NCI-H2107 treated with DMSO at 0.1 percent for 48 hours (cell line): ENCODE results near the gene SENP7.
"Not testable (repeated sequence)": the region's sequence is repeated elsewhere in the genome, so short reads cannot be mapped to it uniquely, and the experiment has no call there.

Source experiments
- DNase-seq: peaks from one replicate; lab custom pipeline; 2025; ENCODE audit not compliant: unreplicated experiment; lab: John Stamatoyannopoulos, UW

Gene SENP7

GRCh38 chr3:101464235-101464634, 48.8 kb downstream of the SENP7 start:
- no peak for DNase-seq

- no peak for DNase-seq
Observed at GRCh38 chr3:101461451-101461850, 51.6 kb downstream of the SENP7 start.

DNA sequence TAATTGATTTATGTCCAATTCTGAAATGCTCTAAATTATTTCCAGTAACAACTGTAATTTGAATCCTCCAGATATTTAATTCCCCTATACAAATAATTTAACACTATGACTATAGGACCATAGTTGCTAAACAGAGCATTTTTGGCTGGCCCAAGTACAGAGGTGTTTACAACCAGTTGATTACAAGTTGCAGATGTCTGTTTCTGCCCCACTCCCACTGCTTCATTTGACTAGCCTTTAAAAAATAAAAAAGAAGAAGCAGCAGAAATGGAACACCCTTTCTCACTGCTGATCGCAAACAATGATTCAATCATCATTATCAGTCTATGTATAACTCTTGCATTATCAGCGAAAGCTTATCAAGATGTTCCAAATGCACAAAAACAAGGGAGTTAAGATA, 54.6 kb downstream of the SENP7 start:
- no peak for DNase-seq

DNA sequence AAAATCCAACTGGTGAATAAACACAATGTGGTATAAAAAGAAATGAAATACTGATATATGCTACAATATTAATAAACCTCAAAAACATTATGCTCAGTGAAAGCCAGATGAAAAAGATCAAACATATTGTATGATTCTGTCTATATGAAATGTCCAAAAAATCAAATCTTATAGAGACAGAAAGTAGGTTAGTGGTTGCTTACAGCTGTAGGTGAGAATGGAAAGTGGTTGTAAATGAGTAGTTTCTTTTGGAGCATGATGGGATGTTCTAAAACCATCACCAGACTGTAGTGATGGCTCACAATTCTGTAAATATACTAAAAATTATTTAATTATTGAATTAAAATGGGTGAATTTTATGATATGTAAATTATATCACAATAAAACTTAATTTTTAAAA, 58.4 kb downstream of the SENP7 start:
- no peak for DNase-seq

- no peak for DNase-seq
Observed at GRCh38 chr3:101453961-101454360, 59.1 kb downstream of the SENP7 start.

GRCh38 chr3:101438641-101439040, 74.4 kb downstream of the SENP7 start:
- not testable (repeated sequence) for DNase-seq

DNA sequence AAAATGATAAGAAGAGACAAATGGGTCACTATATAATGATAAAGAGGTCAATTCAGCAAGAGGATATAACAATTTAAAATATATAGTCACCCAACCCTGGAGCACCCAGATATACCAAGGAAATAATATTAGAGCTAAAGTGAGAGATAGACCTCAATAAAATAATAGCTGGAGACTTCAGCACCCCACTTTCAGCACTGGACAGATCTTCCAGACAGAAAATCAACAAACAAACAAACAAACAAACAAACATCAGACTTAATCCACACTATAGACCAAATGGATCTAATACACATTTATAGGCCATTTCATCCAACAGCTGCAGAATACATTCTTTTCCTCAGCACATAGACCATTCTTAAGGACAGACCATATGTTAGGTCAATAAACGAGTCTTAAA, 79.4 kb downstream of the SENP7 start:
- no peak for DNase-seq

GRCh38 chr3:101423984-101424888, 88.8 kb downstream of the SENP7 start:
- no peak for DNase-seq

GRCh38 chr3:101418851-101419250, 94.2 kb downstream of the SENP7 start:
- no peak for DNase-seq

DNA sequence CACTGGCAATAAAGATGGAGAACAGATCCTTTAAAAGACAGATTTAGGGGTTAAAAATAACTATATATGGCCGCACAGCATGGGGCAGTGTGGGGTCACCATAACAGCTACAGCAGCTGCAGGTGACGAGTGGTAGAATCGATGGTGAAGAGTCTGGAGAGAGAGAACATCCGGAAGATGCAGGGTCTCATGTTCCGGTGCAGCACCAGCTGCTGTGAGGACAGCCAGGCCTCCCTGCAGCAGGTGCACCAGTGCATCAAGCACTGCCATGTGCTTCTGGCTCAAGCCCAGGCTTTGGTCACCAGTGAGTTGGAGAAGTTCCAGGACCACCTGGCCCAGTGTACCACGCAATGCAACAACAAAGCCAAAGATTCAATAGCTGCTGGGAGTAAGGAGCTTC, 98.9 kb downstream of the SENP7 start:
- DNase-seq = peak; percentile 18

GRCh38 chr3:101413656-101414055, 99.4 kb downstream of the SENP7 start:
- no peak for DNase-seq

DNA sequence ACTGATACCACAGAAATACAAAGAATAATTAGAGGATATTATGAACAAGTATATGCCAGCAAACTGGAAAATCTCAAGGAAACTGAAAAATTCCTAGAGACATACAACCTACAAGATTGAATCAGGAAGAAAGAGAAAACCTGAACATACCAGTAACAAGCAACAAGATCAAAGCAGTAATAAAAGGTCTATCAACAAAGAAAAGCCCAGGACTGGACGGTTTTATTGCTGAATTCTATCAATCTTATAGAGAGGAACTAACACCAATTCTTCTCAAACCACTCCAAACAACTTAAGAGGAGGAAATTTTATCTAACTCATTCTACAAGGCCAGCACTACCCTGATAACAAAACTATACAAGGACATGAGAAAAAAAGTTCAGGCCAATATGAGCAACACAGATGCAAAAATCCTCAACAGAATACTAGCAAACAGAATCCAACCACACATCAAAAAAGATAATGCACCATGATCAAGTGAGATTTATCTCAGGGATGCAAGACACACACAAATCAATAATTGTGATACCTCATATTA, 121.5 kb downstream of the SENP7 start:
- DNase-seq = no peak

DNA sequence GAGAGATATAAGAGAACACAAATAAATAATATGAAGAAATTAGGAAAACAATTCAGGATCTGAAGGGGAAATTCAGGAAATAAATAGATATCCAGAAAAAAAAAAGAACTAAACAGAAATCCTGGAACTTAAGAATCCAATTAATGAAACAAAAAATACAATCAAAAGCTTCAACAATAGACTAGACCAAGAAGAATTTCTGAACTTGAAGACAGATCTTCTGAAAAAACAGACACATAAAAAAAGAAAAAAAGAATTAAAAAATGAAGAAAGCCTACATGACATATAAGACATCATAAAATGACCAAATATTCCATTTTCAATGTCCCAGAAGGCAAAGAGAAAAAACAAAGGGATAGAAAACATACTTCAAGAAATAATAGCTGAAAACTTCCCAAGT, 124.3 kb downstream of the SENP7 start:
- DNase-seq = no peak

DNA sequence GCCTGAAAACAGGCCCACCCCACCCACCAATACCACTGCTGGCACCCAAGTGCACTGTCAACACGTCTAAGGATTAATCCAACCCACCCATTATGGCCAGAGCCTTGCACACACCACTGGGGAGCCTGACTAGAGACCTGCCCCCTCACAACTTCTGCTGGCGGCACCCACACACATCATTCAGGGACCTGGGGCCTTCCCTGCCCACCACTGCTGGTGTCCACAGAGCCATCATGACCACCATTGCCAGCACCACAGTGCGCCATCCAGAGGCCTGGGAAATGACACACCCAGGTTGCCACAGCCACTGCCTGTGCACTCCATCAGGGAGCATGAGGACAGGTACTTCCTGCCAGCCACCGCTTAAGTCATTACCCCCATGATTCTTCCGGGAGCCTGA, 125.7 kb downstream of the SENP7 start:
- DNase-seq = no peak

DNA sequence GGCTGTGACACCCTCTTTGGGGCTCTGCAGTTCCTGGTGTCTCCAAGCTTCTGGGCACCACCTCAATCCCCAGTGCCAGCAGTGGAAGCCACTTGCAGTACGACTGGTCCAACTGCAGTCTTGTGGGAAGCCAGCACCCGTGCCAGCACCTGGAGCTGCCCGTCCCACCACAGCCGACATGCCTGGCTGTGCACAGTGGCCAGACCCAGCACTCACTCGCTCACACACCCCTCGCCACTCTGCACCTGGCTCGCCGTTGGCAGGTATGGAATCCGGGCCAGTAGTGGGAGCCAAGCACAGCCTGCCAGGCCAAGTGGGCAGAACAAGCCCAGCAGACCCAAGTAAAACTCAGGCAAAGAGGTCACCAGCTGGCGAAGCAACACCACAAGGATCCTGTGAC, 128.6 kb downstream of the SENP7 start:
- no peak for DNase-seq

GRCh38 chr3:101383656-101384055, 129.4 kb downstream of the SENP7 start:
- DNase-seq = no peak

GRCh38 chr3:101383156-101383575, 129.8 kb downstream of the SENP7 start:
- DNase-seq = no peak

GRCh38 chr3:101381809-101382208, 131.2 kb downstream of the SENP7 start:
- peak; percentile 59 for DNase-seq

DNA sequence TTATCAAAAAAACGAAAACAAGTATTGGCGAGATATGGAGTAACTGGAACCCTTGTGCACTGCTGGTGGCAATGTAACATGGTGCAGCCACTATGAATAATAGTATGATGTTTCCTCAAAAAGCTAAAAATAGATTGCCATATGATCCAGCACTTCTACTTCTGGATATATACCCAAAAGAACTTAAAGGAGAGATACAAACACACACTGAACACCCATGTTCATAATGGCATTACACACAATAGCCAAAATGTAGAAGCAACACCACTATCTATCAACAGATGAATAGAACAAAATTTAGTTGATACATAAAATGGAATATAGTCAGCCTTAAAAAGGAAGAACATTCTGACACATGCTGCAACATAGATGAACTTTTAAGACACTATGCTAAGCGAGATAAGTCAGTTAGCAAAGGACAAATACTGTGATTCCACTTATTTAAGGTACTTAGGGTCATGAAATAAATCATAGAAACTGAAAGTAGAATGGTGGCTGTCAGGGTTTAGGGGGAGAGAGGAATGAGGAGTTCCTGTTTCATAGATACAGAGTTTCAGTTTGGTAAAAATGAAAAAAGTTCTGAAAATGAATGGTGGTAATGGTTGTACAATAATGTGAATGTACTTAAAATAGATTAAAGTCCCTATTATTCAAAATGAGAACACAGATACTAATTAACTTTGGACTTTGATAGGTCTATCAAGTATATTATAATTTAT, 133.2 kb downstream of the SENP7 start:
- DNase-seq = no peak

GRCh38 chr3:101377796-101378195, 135.2 kb downstream of the SENP7 start:
- DNase-seq = no peak

DNA sequence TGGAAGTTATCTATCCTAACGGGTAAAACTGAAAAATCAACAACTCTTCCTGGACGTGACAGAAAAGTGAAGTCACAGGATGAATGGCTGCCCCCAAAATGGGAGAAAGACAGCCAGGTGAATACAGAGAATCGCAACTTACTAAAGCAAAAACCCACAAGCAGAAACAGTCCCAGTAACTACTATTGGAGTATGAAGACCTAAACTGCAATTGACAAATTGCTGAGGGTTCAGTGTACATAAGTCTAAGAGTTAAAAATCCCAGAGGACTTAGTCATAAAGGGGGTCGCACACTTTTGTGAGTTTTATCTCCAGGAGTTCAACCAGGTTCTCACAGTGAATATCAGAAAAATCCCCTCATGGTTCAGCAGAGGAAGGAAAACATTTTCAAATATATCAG, 135.8 kb downstream of the SENP7 start:
- DNase-seq = no peak

DNA sequence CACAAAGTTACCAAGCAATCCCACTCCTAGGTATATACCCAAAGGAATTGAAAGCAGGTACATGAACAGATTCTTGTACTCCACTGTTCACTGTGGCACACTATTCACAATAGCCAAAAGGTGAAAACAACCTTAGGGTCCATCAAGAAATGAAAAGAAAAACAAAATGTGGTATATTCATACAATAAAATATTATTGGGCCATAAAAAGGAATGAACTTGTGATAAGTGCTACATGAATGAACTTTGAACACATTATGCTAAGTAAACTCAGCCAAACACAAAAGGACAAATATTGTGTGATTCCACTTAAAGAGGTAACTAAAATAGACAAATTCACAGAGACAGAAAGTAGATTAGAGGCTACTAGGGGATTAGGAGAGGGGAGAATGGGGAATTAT, 137.4 kb downstream of the SENP7 start:
- no peak for DNase-seq
